LoVo (cell line): Measurements from ENCODE around the gene KRTAP1-4.
"Not testable (repeated sequence)": the region's sequence is repeated elsewhere in the genome, so short reads cannot be mapped to it uniquely, and the experiment has no call there.

Experiments
- DNase-seq: peaks from one replicate; pipeline ENCODE4 v3.0.0-alpha.2; 2016; ENCODE audit warnings: low spot score

Gene KRTAP1-4

GRCh38 chr17:41003926-41004325 lies 26.1 kb downstream of the KRTAP1-4 start:
- DNase-seq, result no peak

- DNase-seq, result no peak
These were observed 27.2 kb downstream of the KRTAP1-4 start for GRCh38 chr17:41002814-41003213.

- DNase-seq, result no peak
These were observed 28.2 kb downstream of the KRTAP1-4 start for GRCh38 chr17:41001795-41002194.

- DNase-seq, result not testable (repeated sequence)
These were observed 30.4 kb downstream of the KRTAP1-4 start, which contains the start of gene KRTAP3-2 for GRCh38 chr17:40999563-40999962. KRTAP3-2 (minus strand) TSS chr17:40999906; CDS start chr17:40999853, 53 bp downstream.

- no peak for DNase-seq
These were observed 32.6 kb downstream of the KRTAP1-4 start for GRCh38 chr17:40997361-40997760.

- peak; percentile 35 for DNase-seq
These were observed 33.2 kb downstream of the KRTAP1-4 start for GRCh38 chr17:40996829-40997228.

- no peak for DNase-seq
These were observed 34.9 kb downstream of the KRTAP1-4 start for GRCh38 chr17:40995116-40995515.

GRCh38 chr17:40993839-40994238 lies 36.2 kb downstream of the KRTAP1-4 start, which contains the start of gene KRTAP3-3:
KRTAP3-3 (minus strand) TSS chr17:40994164; CDS start chr17:40994097, 67 bp downstream.
- no peak for DNase-seq

GRCh38 chr17:40993084-40993483 lies 36.9 kb downstream of the KRTAP1-4 start:
- no peak for DNase-seq

GRCh38 chr17:40992666-40993065 lies 37.3 kb downstream of the KRTAP1-4 start:
- no peak for DNase-seq

GRCh38 chr17:40986920-40987319 lies 43.1 kb downstream of the KRTAP1-4 start:
- DNase-seq, result no peak

GRCh38 chr17:40984226-40984625 lies 45.8 kb downstream of the KRTAP1-4 start, which contains the start of gene KRT40:
KRT40 (minus strand) TSS chr17:40984326; CDS start chr17:40984273, 53 bp downstream.
- no peak for DNase-seq

GRCh38 chr17:40981115-40981514 lies 48.9 kb downstream of the KRTAP1-4 start:
- no peak for DNase-seq

- no peak for DNase-seq
These were observed 49.4 kb downstream of the KRTAP1-4 start for GRCh38 chr17:40980596-40980995.

GRCh38 chr17:40980117-40980516 lies 49.9 kb downstream of the KRTAP1-4 start:
- no peak for DNase-seq
